Measurements from ENCODE around the gene MS4A6A. TPM values are rescaled to one million over a fixed set of nuclear protein-coding genes. Genes with fewer than 3 reads are reported as not detected.
"Not testable (repeated sequence)": the region's sequence is repeated elsewhere in the genome, so short reads cannot be mapped to it uniquely, and the experiment has no call there.

Gene MS4A6A
- total RNA-seq: 22.2 TPM
- long read RNA-seq, partial matches to known transcripts: 6 of 8 reads
- long read RNA-seq, other reads (novel, unspliced or antisense): 1 of 8 reads

- no peak for DNase-seq (ENCODE audit: low spot score)
- intact Hi-C loops (cut with DNase I): no loop called here
Measured at GRCh38 chr11:60182541-60183330, at the start of gene MS4A6A. MS4A6A (minus strand) TSS chr11:60183083; CDS start chr11:60181727, 1,356 bp downstream.

DNA sequence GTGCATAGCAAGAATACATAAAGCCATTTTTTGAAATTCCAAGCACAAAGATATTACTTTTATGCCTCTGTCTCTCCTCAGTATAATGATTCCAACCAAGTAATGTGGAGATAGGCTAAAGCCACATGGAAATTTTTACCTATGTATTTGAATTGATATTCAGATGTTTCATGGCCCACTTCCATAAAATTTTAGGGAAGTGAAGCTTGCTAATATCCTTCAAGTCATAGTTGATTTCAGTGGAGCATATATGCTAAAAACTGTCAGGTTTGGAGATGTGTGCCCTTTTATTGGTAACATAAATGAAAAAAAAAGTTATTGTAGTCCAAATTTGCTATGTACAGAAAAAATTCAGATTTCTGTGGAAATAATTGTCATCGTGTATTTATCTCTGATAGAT lies 47.8 kb upstream of the MS4A6A start:
- no peak for DNase-seq (ENCODE audit: low spot score)
- intact Hi-C loops (cut with DNase I): no loop called here

DNA sequence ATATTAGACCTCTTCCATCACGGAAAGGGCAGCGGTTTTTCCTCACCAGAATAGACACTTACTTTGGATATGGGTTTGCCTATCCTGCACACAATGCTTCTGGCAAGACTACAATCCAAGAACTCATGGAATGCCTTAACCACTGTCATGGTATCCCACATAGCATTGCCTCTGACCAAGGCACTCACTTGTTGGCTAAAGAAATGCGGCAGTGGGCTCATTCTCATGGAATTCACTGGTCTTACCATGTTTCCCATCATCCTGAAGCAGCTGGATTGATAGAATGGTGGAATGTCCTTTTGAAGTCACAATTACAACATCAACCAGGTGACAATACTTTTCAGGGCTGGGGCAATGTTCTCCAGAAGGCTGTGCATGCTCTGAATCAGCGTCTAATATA lies 39.3 kb upstream of the MS4A6A start:
- no peak for DNase-seq (ENCODE audit: low spot score)
- intact Hi-C loops (cut with DNase I): no loop called here

- intact Hi-C loops (cut with DNase I): no loop called here
- no peak for DNase-seq (ENCODE audit: low spot score)
Measured at GRCh38 chr11:60221692-60222091, 38.8 kb upstream of the MS4A6A start.

DNA sequence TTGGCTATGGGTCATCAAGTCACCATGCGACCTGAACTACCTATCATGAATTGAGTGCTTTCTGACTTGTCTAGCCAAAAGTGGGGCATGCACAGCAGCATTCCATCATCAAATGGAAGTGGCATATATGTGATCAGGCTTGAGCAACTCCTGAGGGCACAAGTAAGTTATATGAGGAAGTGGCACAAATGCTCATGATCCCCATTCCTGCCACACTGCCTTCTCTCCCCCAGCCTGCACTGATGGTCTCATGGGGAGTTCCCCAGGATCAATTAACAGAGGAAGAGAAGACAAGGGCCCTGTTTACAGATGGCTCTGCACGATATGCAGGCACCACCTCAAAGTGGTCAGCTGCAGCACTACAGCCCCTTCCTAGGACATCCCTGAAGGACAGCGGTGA lies 38.3 kb upstream of the MS4A6A start:
- no peak for DNase-seq (ENCODE audit: low spot score)

GRCh38 chr11:60214386-60214785 lies 31.5 kb upstream of the MS4A6A start:
- intact Hi-C loops (cut with DNase I): no loop called here

More for the DNA sequence above, 38.3 kb upstream of the MS4A6A start:
- intact Hi-C loops (cut with DNase I): no loop called here

GRCh38 chr11:60211206-60211605 lies 28.3 kb upstream of the MS4A6A start:
- intact Hi-C loops (cut with DNase I): no loop called here
- no peak for DNase-seq (ENCODE audit: low spot score)

More at GRCh38 chr11:60214386-60214785, 31.5 kb upstream of the MS4A6A start:
- DNase-seq (ENCODE audit: low spot score): no peak

GRCh38 chr11:60209977-60210376 lies 27.1 kb upstream of the MS4A6A start:
- no peak for DNase-seq (ENCODE audit: low spot score)
- intact Hi-C loops (cut with DNase I): no loop called here

- intact Hi-C loops (cut with DNase I): no loop called here
Measured at GRCh38 chr11:60208951-60209350, 26.1 kb upstream of the MS4A6A start.

GRCh38 chr11:60208146-60208895 lies 25.4 kb upstream of the MS4A6A start:
- intact Hi-C loops (cut with DNase I): no loop called here
- DNase-seq (ENCODE audit: low spot score): no peak

More at GRCh38 chr11:60208951-60209350, 26.1 kb upstream of the MS4A6A start:
- DNase-seq (ENCODE audit: low spot score): no peak

DNA sequence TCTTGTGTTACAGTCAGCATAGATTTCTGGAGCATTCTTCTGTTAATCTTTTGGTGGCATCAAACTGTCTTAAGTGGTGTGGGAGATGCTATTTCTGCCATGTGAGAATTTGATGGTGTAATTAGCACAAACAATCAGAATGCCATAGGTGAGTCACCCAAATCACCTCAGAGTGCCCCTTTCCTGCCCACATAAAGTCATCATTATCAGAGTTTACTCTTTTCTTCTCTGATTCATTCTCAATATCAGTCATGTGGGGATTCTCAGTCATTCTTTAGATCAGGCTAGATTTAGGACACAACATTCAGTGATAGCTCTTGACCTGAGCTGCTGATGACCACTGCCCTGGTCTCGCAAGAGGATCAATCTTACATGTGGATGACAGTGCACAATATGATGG lies 23.7 kb upstream of the MS4A6A start:
- intact Hi-C loops (cut with DNase I): no loop called here
- no peak for DNase-seq (ENCODE audit: low spot score)

GRCh38 chr11:60204922-60205321 lies 22.0 kb upstream of the MS4A6A start:
- no peak for DNase-seq (ENCODE audit: low spot score)
- intact Hi-C loops (cut with DNase I): no loop called here

DNA sequence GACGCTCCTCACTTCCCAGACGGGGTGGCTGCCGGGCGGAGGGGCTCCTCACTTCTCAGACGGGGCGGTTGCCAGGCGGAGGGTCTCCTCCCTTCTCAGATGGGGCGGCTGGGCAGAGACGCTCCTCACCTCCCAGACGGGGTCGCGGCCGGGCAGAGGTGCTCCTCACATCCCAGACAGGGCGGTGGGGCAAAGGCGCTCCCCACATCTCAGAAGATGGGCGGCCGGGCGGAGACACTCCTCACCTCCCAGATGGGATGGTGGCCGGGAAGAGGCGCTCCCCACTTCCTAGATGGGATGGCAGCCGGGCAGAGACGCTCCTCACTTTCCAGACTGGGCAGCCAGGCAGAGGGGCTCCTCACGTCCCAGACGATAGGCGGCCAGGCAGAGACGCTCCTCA lies 18.5 kb upstream of the MS4A6A start:
- intact Hi-C loops (cut with DNase I); DNase-seq (ENCODE audit: low spot score): not testable (repeated sequence)

- DNase-seq (ENCODE audit: low spot score): no peak
- intact Hi-C loops (cut with DNase I): no loop called here
Measured at GRCh38 chr11:60197442-60197841, 14.6 kb upstream of the MS4A6A start.

DNA sequence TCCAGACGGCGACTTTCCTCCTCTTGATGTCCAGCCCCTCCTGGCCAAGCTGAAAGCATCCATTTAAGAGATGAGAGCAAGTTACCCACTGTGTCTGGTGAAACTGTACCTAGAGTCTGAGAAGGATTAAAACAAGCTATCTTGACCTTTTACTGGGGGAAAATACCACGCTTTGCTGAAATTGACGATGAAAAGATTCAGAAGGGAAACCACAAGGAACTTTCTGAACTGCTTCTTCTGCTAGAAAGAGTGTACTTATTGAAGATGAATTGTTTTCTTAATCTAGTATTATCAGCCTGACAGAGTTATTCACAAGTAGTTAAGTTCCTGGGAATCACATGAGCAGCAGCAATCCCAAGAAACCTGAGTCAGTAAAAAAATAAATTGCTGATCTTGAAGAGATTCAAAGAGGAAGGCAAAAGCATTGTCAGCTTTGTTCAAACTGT lies 13.1 kb upstream of the MS4A6A start:
- intact Hi-C loops (cut with DNase I): no loop called here

DNA sequence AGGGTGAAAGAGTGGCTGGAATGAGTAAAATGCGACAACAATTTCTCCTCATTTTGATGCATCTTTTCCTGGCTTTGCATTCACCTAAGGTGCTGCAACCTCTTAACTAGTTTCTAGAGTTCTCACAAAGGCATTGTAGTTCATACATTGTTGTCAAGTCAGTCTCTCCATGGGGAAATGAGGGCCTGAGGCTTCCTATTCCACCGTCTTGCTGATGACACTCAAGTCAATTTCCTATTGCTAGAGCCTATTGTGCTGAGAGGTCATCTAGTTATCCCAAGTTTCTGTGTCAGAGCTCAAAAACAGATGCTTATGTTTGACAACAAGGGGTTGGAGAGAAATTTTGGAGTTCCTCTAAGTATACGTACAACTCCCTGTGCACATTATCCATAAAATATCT lies 11.6 kb upstream of the MS4A6A start:
- intact Hi-C loops (cut with DNase I): no loop called here
- no peak for DNase-seq (ENCODE audit: low spot score)

More for the DNA sequence above, 13.1 kb upstream of the MS4A6A start:
- no peak for DNase-seq (ENCODE audit: low spot score)

- intact Hi-C loops (cut with DNase I): loop anchor here (2.0 kb wide), 1 partner anchor 371 kb away; no protein-coding TSS in a partner anchor
- no peak for DNase-seq (ENCODE audit: low spot score)
Measured at GRCh38 chr11:60193687-60194433, 11.0 kb upstream of the MS4A6A start.

DNA sequence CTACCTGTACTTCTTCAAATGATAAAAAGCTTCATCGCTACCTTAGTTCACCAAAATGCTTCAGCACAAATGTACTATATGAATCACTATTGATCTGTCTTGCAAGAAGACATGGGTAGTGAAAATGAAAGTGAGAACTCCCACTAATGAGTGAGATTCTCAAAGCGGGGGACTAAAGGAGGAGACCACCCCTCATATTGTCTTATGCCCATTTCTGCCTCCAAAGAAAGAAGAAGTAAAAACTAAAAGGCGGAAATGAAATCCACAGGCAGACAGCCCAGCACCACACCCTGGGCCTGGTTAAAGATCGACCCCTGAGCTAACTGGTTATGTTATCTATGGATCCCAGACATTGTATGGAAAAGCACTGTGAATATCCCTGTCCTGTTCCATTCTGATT lies 9.7 kb upstream of the MS4A6A start:
- intact Hi-C loops (cut with DNase I): loop anchor here (2.0 kb wide), 1 partner anchor 370 kb away; no protein-coding TSS in a partner anchor
- DNase-seq (ENCODE audit: low spot score): not testable (repeated sequence)

GRCh38 chr11:60188481-60188880 lies 5.6 kb upstream of the MS4A6A start:
- intact Hi-C loops (cut with DNase I); DNase-seq (ENCODE audit: low spot score): not testable (repeated sequence)

GRCh38 chr11:60186128-60186527 lies 3.2 kb upstream of the MS4A6A start:
- DNase-seq (ENCODE audit: low spot score); intact Hi-C loops (cut with DNase I): not testable (repeated sequence)

Measured in cardiac septum (tissue), 1 donor.